SK-N-SH (cell line): Measurements from ENCODE around the gene SLC36A2. TPM values are rescaled to one million over a fixed set of nuclear protein-coding genes. Genes with fewer than 3 reads are reported as not detected.

Experiments used
- CTCF ChIA-PET: fragments of 300-600, 350-600 bp; formaldehyde crosslinking; extraction: SDS; loops from one replicate; lab custom pipeline; 2021; lab: Yijun Ruan, JAX
- POLR2A ChIA-PET: fragments of 350-600 bp; sonication (Branson Sonifier 250); formaldehyde crosslinking; extraction: SDS; loops from one replicate; lab custom pipeline; 2020; ENCODE audit warnings: antibody characterized with exemption, inconsistent platforms; lab: Yijun Ruan, JAX
- DNase-seq: peaks from one replicate; pipeline ENCODE4 v3.0.0; 2012
- H2AFZ ChIP-seq: fragments of 200-600 bp; sonication (generic); 2 replicates; pipeline ENCODE4 v1.8.1; 2016; ENCODE audit warnings: antibody characterized with exemption, mild to moderate bottlenecking, low read depth
- H3F3A ChIP-seq: fragments of 200-600 bp; sonication (generic); replicated peaks from 2 replicates; pipeline ENCODE3; 2016; ENCODE audit warnings: antibody characterized with exemption, mild to moderate bottlenecking; ENCODE audit not compliant: insufficient read depth
- H3K27ac ChIP-seq, 2 experiments: fragments of 200-500 bp in 1 of 2; fragments of 200-600 bp in 1 of 2; sonication (Bioruptor generic) in 1 of 2; sonication (generic), shearing (Covaris generic) in 1 of 2; 2 replicates each; pipeline versions ENCODE4 v1.5.1 to v1.6.1; 2014 to 2016; ENCODE audit warnings: low read depth in 2 of 2, inconsistent platforms in 1 of 2, low read length in 1 of 2, mild to moderate bottlenecking in 1 of 2, mixed read lengths in 1 of 2
- H3K27me3 ChIP-seq: fragments of 200-600 bp; sonication (generic), shearing (Covaris generic); 2 replicates; pipeline ENCODE4 v1.6.1; 2016; ENCODE audit warnings: mixed run types; ENCODE audit not compliant: insufficient read depth
- H3K36me3 ChIP-seq, 2 experiments: fragments of 200-500 bp in 1 of 2; fragments of 200-600 bp in 1 of 2; sonication (Bioruptor generic) in 1 of 2; sonication (generic) in 1 of 2; replicated peaks in 1 of 2; 2 replicates each; pipeline versions ENCODE3 to v1.5.1; 2014 to 2016; ENCODE audit warnings: low read length in 1 of 2, mild to moderate bottlenecking in 1 of 2; ENCODE audit not compliant: insufficient read depth in 2 of 2, control insufficient read depth in 1 of 2
- H3K4me1 ChIP-seq, 2 experiments: fragments of 200-500 bp in 1 of 2; fragments of 200-600 bp in 1 of 2; sonication (Bioruptor generic) in 1 of 2; sonication (generic), shearing (Covaris generic) in 1 of 2; 2 replicates each; pipeline versions ENCODE4 v1.5.1 to v1.6.1; 2014 to 2016; ENCODE audit warnings: low read depth in 1 of 2, low read length in 1 of 2, mixed run types in 1 of 2; ENCODE audit not compliant: insufficient read depth in 2 of 2, control insufficient read depth in 1 of 2
- H3K4me2 ChIP-seq: fragments of 200-600 bp; sonication (generic), shearing (Covaris generic); 2 replicates; pipeline ENCODE4 v1.6.1; 2017; ENCODE audit warnings: mixed run types
- H3K4me3 ChIP-seq, 2 experiments: fragments of 200-500 bp in 1 of 2; fragments of 200-600 bp in 1 of 2; sonication (Bioruptor generic) in 1 of 2; sonication (generic), shearing (Covaris generic) in 1 of 2; 2 replicates each; pipeline versions ENCODE4 v1.5.1 to v1.8.1; 2014 to 2016; ENCODE audit warnings: low read depth in 2 of 2, inconsistent platforms in 1 of 2, low read length in 1 of 2, mild to moderate bottlenecking in 1 of 2, mixed read lengths in 1 of 2, moderate library complexity in 1 of 2
- H3K79me2 ChIP-seq: fragments of 200-600 bp; sonication (generic); 2 replicates; pipeline ENCODE4 v1.8.1; 2017; ENCODE audit warnings: mild to moderate bottlenecking; ENCODE audit not compliant: insufficient read depth
- H3K9ac ChIP-seq: fragments of 200-600 bp; sonication (generic); 2 replicates; pipeline ENCODE4 v1.6.1; 2017; ENCODE audit warnings: mixed run types
- H3K9me2 ChIP-seq: fragments of 200-600 bp; sonication (generic); 2 replicates; pipeline ENCODE4 v1.6.1; 2017; ENCODE audit warnings: mixed run types
- H3K9me3 ChIP-seq: fragments of 200-600 bp; sonication (generic); 2 replicates; pipeline ENCODE4 v1.6.1; 2017; ENCODE audit warnings: mixed run types, mild to moderate bottlenecking, moderate library complexity
- H4K20me1 ChIP-seq: fragments of 200-600 bp; sonication (generic); 2 replicates; pipeline ENCODE4 v1.6.1; 2017; ENCODE audit warnings: mild to moderate bottlenecking, mixed run types; ENCODE audit not compliant: insufficient read depth
- EP300 ChIP-seq, 2 experiments: IDR thresholded peaks; 2 replicates each; pipeline versions ENCODE4 v1.4.0 to v1.6.1; 2012; ENCODE audit warnings: borderline replicate concordance in 1 of 2, low read depth in 1 of 2, low read length in 1 of 2
- GATA2 ChIP-seq: sonication (generic); formaldehyde crosslinking; IDR thresholded peaks from 2 replicates; pipeline ENCODE4 v1.5.0; 2020; ENCODE audit warnings: mild to moderate bottlenecking, missing genetic modification reagents
- JUND ChIP-seq: IDR thresholded peaks from 2 replicates; pipeline ENCODE4 v1.4.0; 2012
- MEF2A ChIP-seq: IDR thresholded peaks from 2 replicates; pipeline ENCODE4 v1.4.0; 2012; ENCODE audit warnings: low read depth, borderline replicate concordance
- MXI1 ChIP-seq: IDR thresholded peaks from 2 replicates; pipeline ENCODE4 v1.6.1; 2012; ENCODE audit warnings: mild to moderate bottlenecking, low read depth, low read length, improper control_type of control experiment
- NFIC ChIP-seq: IDR thresholded peaks from 2 replicates; pipeline ENCODE4 v1.4.0; 2012; ENCODE audit warnings: borderline replicate concordance
- NRF1 ChIP-seq: IDR thresholded peaks from 2 replicates; pipeline ENCODE4 v1.6.1; 2012; ENCODE audit warnings: low read depth, mild to moderate bottlenecking, low read length
- RCOR1 ChIP-seq: fragments of 150-350 bp; IDR thresholded peaks from 2 replicates; pipeline ENCODE4 v1.6.1; 2017; ENCODE audit warnings: antibody characterized with exemption, low read length
- SMC3 ChIP-seq: IDR thresholded peaks from 2 replicates; pipeline ENCODE4 v1.6.1; 2012; ENCODE audit warnings: low read depth, low read length, improper control_type of control experiment
- TEAD4 ChIP-seq: IDR thresholded peaks from 2 replicates; pipeline ENCODE4 v1.4.0; 2012; ENCODE audit warnings: mild to moderate bottlenecking, borderline replicate concordance; ENCODE audit not compliant: insufficient read depth
- WGBS: methylation state at CpG from one replicate; pipeline ENCODE4 v1.1.6; 2017; ENCODE audit warnings: low lambda C conversion rate; 5-methylcytosine and 5-hydroxymethylcytosine counted together
- polyA plus RNA-seq, 3 experiments: library from polyadenylated mRNA; depleted of rRNA; stranded (reverse); fragments of >200 nt; gene quantifications; 2 replicates each; pipeline ENCODE4 v1.2.3, GENCODE V29; 2012
- TF ChIP-seq, protein P1 (sequence below): IDR thresholded peaks from 2 replicates; pipeline ENCODE4 v1.6.1; 2012; ENCODE audit warnings: mild to moderate bottlenecking, low read depth, low read length, moderate library complexity
- TF ChIP-seq, protein P2 (sequence below): fragments of 150-350 bp; IDR thresholded peaks from 2 replicates; pipeline ENCODE4 v1.6.1; 2017; ENCODE audit warnings: antibody characterized with exemption, low read length, low read depth, borderline replicate concordance
- TF ChIP-seq, protein P3 (sequence below): fragments of 200-600 bp; sonication (generic); IDR thresholded peaks from 2 replicates; pipeline ENCODE4 v1.6.1; 2017; ENCODE audit warnings: antibody characterized with exemption, mild to moderate bottlenecking, moderate library complexity
- TF ChIP-seq, protein P4 (sequence below): IDR thresholded peaks from 2 replicates; pipeline ENCODE4; 2012
- TF ChIP-seq, protein P5 (sequence below): IDR thresholded peaks from 2 replicates; pipeline ENCODE4 v1.4.0; 2012; ENCODE audit warnings: low read depth, borderline replicate concordance
- TF ChIP-seq, protein P6 (sequence below): fragments of 150-350 bp; IDR thresholded peaks from 2 replicates; pipeline ENCODE4 v1.6.1; 2016; ENCODE audit warnings: mild to moderate bottlenecking, low read depth, low read length

Gene SLC36A2
- polyA plus RNA-seq, 1 of the 3 experiments (the other 2 are of a cell fraction) = not detected

DNA sequence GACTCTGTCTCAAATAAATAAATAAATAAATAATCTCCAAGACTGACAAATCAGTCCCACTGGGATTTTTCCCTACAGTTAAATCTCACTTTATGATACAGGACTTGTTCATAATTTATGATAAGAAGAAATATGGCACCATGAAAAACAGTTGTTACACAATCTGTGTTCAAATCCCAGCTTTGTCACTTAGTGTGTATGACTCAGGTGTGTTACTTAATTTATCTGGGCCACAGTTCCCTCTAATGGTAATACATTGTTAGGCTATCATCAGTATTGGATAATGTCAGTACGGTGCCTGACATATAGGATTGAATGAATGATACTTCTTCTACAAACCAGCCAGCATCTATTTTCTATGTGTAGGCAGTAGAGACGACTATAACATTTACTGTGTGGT is 66.9 kb downstream of the SLC36A2 start:
- Histone ChIP-seq H3K27me3 (no peaks in the 10 kb centered on the region), H3K79me2 (no peaks in the 10 kb centered on the region), H3K9ac (no peak overlapping the region), H3K9me2 (no peaks in the 10 kb centered on the region), H3K4me3 (no peak overlapping the region), H3K4me1 (no peaks in the 10 kb centered on the region), H4K20me1 (no peaks in the 10 kb centered on the region), H3F3A (no peaks in the 10 kb centered on the region), H3K4me2 (no peak overlapping the region), H2AFZ (no peak overlapping the region), H3K36me3 (no peaks in the 10 kb centered on the region), H3K27ac (no peak overlapping the region), H3K9me3 (no peaks in the 10 kb centered on the region)
- no peak for TF ChIP-seq GATA2
- TF ChIP-seq SMC3 = no peak
- no peak for TF ChIP-seq NFIC
- TF ChIP-seq, protein P1, sequence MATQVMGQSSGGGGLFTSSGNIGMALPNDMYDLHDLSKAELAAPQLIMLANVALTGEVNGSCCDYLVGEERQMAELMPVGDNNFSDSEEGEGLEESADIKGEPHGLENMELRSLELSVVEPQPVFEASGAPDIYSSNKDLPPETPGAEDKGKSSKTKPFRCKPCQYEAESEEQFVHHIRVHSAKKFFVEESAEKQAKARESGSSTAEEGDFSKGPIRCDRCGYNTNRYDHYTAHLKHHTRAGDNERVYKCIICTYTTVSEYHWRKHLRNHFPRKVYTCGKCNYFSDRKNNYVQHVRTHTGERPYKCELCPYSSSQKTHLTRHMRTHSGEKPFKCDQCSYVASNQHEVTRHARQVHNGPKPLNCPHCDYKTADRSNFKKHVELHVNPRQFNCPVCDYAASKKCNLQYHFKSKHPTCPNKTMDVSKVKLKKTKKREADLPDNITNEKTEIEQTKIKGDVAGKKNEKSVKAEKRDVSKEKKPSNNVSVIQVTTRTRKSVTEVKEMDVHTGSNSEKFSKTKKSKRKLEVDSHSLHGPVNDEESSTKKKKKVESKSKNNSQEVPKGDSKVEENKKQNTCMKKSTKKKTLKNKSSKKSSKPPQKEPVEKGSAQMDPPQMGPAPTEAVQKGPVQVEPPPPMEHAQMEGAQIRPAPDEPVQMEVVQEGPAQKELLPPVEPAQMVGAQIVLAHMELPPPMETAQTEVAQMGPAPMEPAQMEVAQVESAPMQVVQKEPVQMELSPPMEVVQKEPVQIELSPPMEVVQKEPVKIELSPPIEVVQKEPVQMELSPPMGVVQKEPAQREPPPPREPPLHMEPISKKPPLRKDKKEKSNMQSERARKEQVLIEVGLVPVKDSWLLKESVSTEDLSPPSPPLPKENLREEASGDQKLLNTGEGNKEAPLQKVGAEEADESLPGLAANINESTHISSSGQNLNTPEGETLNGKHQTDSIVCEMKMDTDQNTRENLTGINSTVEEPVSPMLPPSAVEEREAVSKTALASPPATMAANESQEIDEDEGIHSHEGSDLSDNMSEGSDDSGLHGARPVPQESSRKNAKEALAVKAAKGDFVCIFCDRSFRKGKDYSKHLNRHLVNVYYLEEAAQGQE = no peak
- TF ChIP-seq MEF2A = no peak
- no peak for TF ChIP-seq EP300 (IDR thresholded peaks at IDR 0.05; ENCODE audit: borderline replicate concordance in 1 of 2, low read depth in 1 of 2, low read length in 1 of 2)
- TF ChIP-seq, protein P2, sequence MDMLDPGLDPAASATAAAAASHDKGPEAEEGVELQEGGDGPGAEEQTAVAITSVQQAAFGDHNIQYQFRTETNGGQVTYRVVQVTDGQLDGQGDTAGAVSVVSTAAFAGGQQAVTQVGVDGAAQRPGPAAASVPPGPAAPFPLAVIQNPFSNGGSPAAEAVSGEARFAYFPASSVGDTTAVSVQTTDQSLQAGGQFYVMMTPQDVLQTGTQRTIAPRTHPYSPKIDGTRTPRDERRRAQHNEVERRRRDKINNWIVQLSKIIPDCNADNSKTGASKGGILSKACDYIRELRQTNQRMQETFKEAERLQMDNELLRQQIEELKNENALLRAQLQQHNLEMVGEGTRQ = no peak
- POLR2A ChIA-PET = no interaction called here
- 31% methylated on average over 2 of the region's 2 CpGs for WGBS
- no peak for DNase-seq
- CTCF ChIA-PET = interaction anchor here (1.0 to 1.4 kb wide), 2 partner anchors 21 to 36 kb away, joined by 3 to 4 read pairs; no protein-coding TSS in a partner anchor

DNA sequence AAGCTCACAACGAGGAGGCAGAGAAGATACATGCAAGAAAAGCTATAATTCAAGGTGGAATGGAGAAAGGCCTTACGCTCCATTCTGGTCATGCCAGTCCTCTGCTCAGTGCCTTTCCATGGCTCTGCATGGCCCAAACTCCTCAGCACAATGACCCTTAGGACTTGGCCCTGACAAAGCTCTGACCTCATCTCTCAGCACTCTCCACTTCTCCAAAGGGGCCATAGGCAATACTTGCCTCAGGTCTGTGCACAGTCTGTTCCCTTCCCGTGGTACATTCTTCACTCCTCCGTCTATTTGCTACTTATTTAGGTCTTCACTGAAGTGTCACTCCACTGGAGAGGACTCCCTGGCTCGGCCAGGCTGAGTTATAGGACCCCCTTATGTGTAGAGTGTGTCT is 68.5 kb downstream of the SLC36A2 start:
- Histone ChIP-seq H2AFZ (no peak overlapping the region), H3K4me1 (no peaks in the 10 kb centered on the region), H3K9me3 (no peaks in the 10 kb centered on the region), H3K4me3 (no peak overlapping the region), H3F3A (no peaks in the 10 kb centered on the region), H3K79me2 (no peaks in the 10 kb centered on the region), H3K36me3 (no peaks in the 10 kb centered on the region), H3K27ac (no peak overlapping the region), H3K4me2 (no peak overlapping the region), H3K9ac (no peak overlapping the region), H3K27me3 (no peaks in the 10 kb centered on the region), H3K9me2 (no peaks in the 10 kb centered on the region), H4K20me1 (no peaks in the 10 kb centered on the region)
- no peak for DNase-seq
- 23% methylated on average over 5 of the region's 5 CpGs for WGBS
- ChIA-PET POLR2A (no interaction called here), CTCF (no interaction called here)
- TF ChIP-seq NRF1 (no peak), TEAD4 (no peak), RCOR1 (no peak), MXI1 (no peak), MEF2A (no peak), JUND (no peak)
- TF ChIP-seq, protein P3, sequence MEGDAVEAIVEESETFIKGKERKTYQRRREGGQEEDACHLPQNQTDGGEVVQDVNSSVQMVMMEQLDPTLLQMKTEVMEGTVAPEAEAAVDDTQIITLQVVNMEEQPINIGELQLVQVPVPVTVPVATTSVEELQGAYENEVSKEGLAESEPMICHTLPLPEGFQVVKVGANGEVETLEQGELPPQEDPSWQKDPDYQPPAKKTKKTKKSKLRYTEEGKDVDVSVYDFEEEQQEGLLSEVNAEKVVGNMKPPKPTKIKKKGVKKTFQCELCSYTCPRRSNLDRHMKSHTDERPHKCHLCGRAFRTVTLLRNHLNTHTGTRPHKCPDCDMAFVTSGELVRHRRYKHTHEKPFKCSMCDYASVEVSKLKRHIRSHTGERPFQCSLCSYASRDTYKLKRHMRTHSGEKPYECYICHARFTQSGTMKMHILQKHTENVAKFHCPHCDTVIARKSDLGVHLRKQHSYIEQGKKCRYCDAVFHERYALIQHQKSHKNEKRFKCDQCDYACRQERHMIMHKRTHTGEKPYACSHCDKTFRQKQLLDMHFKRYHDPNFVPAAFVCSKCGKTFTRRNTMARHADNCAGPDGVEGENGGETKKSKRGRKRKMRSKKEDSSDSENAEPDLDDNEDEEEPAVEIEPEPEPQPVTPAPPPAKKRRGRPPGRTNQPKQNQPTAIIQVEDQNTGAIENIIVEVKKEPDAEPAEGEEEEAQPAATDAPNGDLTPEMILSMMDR = no peak
- TF ChIP-seq, protein P4, sequence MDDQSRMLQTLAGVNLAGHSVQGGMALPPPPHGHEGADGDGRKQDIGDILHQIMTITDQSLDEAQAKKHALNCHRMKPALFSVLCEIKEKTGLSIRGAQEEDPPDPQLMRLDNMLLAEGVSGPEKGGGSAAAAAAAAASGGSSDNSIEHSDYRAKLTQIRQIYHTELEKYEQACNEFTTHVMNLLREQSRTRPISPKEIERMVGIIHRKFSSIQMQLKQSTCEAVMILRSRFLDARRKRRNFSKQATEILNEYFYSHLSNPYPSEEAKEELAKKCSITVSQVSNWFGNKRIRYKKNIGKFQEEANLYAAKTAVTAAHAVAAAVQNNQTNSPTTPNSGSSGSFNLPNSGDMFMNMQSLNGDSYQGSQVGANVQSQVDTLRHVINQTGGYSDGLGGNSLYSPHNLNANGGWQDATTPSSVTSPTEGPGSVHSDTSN = no peak
- TF ChIP-seq, protein P5, sequence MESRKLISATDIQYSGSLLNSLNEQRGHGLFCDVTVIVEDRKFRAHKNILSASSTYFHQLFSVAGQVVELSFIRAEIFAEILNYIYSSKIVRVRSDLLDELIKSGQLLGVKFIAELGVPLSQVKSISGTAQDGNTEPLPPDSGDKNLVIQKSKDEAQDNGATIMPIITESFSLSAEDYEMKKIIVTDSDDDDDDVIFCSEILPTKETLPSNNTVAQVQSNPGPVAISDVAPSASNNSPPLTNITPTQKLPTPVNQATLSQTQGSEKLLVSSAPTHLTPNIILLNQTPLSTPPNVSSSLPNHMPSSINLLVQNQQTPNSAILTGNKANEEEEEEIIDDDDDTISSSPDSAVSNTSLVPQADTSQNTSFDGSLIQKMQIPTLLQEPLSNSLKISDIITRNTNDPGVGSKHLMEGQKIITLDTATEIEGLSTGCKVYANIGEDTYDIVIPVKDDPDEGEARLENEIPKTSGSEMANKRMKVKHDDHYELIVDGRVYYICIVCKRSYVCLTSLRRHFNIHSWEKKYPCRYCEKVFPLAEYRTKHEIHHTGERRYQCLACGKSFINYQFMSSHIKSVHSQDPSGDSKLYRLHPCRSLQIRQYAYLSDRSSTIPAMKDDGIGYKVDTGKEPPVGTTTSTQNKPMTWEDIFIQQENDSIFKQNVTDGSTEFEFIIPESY = no peak
- TF ChIP-seq, protein P6, sequence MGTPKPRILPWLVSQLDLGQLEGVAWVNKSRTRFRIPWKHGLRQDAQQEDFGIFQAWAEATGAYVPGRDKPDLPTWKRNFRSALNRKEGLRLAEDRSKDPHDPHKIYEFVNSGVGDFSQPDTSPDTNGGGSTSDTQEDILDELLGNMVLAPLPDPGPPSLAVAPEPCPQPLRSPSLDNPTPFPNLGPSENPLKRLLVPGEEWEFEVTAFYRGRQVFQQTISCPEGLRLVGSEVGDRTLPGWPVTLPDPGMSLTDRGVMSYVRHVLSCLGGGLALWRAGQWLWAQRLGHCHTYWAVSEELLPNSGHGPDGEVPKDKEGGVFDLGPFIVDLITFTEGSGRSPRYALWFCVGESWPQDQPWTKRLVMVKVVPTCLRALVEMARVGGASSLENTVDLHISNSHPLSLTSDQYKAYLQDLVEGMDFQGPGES = no peak
